K562 (cell line): Measurements from ENCODE around the gene VPS13D. TPM values are rescaled to one million over a fixed set of nuclear protein-coding genes. Genes with fewer than 3 reads are reported as not detected.

ENCODE experiments used
- CCAR2 ChIP-seq: fragments of 200-400 bp; formaldehyde crosslinking; IDR thresholded peaks from 2 replicates; pipeline ENCODE4 v1.6.1; 2017; ENCODE audit warnings: mild to moderate bottlenecking, low read depth, low read length
- ETS2 ChIP-seq: IDR thresholded peaks from 2 replicates; pipeline ENCODE4 v1.6.1; 2016; ENCODE audit warnings: borderline replicate concordance, missing genetic modification characterization, mild to moderate bottlenecking, moderate library complexity, missing compliant biosample characterization; ENCODE audit not compliant: poor library complexity, severe bottlenecking
- FOXK2 ChIP-seq, 2 experiments: fragments of 450-650 bp; IDR thresholded peaks in 1 of 2; conservative IDR thresholded peaks in 1 of 2; 2 replicates each; pipeline ENCODE4 v1.6.1; 2016; ENCODE audit warnings: low read depth in 2 of 2, mild to moderate bottlenecking in 1 of 2
- LEF1 ChIP-seq: fragments of 450-650 bp; IDR thresholded peaks from 2 replicates; pipeline ENCODE4 v1.6.1; 2016; ENCODE audit warnings: mild to moderate bottlenecking
- MNT ChIP-seq, 2 experiments: fragments of 450-650 bp; conservative IDR thresholded peaks; 2 replicates each; pipeline ENCODE4 v1.6.1; 2017; ENCODE audit warnings: mild to moderate bottlenecking in 2 of 2, moderate library complexity in 2 of 2
- PHF8 ChIP-seq: fragments of 200-600 bp; sonication (generic); IDR thresholded peaks from 2 replicates; pipeline ENCODE4 v1.6.1; 2012; ENCODE audit warnings: mixed run types, mild to moderate bottlenecking, inconsistent platforms, low read length, moderate library complexity, borderline replicate concordance
- SMARCA5 ChIP-seq: fragments of 450-650 bp; IDR thresholded peaks from 2 replicates; pipeline ENCODE4 v1.6.1; 2016
- ZNF175 ChIP-seq: fragments of 200-800 bp; sonication (Bioruptor generic); IDR thresholded peaks from 2 replicates; pipeline ENCODE4 v1.6.1; 2016; ENCODE audit warnings: low read depth, mild to moderate bottlenecking, missing genetic modification characterization, missing compliant biosample characterization
- polyA plus RNA-seq, 8 experiments: library from polyadenylated mRNA; depleted of rRNA in 4 of 8; stranded (reverse) in 5 of 8; unstranded in 3 of 8; fragments of >200 nt; fragmentation: Nextera tagmentation in 2 of 8; fragmentation: Illumina TruSeq in 1 of 8; extraction: Ambion mirVana in 2 of 8; extraction: Trizol in 1 of 8; gene quantifications; 2 replicates each; pipeline versions ENCODE4 v1.2.1 to v1.2.3, GENCODE V29; 2011 to 2014; ENCODE audit warnings: inconsistent platforms in 1 of 8, missing spikeins in 1 of 8
- total RNA-seq, 7 experiments: library from RNA; depleted of rRNA in 6 of 7; stranded (reverse); fragments of >200 nt in 6 of 7; fragmentation: Illumina TruSeq in 2 of 7; extraction: Trizol in 2 of 7; gene quantifications; 2 replicates each; pipeline versions ENCODE4 v1.2.1 to v1.2.3, GENCODE V29; 2011 to 2021; ENCODE audit warnings: low replicate concordance in 1 of 7
- TF ChIP-seq, protein P1 (sequence below), 2 experiments: fragments of 450-650 bp; formaldehyde crosslinking in 1 of 2; IDR thresholded peaks; 2 replicates each; pipeline versions ENCODE4 v1.4.0 to v1.6.1; 2014 to 2020; ENCODE audit warnings: mild to moderate bottlenecking in 2 of 2, borderline replicate concordance in 1 of 2, low read depth in 1 of 2
- TF ChIP-seq, protein P2 (sequence below), 2 experiments: fragments of 150-350 bp in 1 of 2; IDR thresholded peaks; 2 replicates each; pipeline ENCODE4 v1.6.1; 2012 to 2016; ENCODE audit warnings: low read depth in 2 of 2, low read length in 2 of 2, mild to moderate bottlenecking in 1 of 2, moderate library complexity in 1 of 2
- TF ChIP-seq, protein P3 (sequence below): fragments of 450-650 bp; formaldehyde crosslinking; IDR thresholded peaks from 2 replicates; pipeline ENCODE4 v1.4.0; 2020; ENCODE audit warnings: mild to moderate bottlenecking, moderate library complexity

Gene VPS13D
- total and polyA plus RNA-seq, 9 of the 15 experiments (the other 6 are each of a cell fraction or from before 2014, with no cell fraction given): 6.1 to 51.5 (median 38.5) TPM

DNA sequence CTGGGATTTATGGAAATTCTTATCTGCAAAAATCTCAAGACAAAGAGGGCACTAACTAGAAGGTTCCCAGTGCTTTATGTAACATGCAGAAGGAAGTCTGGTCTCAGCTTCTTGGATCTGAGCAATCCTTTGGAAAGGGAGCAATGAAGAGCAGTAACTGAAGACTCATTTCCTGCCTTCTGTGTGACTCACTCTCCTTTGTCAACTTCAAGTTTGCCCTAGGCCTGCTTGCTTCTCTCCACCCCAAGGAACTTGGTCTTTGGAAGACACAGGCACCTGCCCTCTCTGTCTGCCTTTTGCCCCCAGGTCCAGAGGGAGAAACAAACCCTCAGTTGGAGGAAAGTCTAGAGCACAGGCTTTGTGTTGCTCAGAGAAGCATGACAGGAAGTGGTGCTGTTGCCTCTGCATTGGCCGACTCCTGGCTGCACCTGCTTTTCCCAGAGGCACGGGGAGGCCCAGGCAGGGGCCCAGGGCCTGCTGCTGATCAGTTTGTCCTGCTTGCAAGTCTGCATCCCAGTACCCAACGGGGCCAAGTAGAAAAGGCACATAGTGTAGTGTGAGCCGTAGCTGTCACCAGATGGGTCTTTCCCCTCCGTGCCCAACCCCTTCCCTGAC, 251.0 kb downstream of the VPS13D start (continued):
- TF ChIP-seq, protein P1, sequence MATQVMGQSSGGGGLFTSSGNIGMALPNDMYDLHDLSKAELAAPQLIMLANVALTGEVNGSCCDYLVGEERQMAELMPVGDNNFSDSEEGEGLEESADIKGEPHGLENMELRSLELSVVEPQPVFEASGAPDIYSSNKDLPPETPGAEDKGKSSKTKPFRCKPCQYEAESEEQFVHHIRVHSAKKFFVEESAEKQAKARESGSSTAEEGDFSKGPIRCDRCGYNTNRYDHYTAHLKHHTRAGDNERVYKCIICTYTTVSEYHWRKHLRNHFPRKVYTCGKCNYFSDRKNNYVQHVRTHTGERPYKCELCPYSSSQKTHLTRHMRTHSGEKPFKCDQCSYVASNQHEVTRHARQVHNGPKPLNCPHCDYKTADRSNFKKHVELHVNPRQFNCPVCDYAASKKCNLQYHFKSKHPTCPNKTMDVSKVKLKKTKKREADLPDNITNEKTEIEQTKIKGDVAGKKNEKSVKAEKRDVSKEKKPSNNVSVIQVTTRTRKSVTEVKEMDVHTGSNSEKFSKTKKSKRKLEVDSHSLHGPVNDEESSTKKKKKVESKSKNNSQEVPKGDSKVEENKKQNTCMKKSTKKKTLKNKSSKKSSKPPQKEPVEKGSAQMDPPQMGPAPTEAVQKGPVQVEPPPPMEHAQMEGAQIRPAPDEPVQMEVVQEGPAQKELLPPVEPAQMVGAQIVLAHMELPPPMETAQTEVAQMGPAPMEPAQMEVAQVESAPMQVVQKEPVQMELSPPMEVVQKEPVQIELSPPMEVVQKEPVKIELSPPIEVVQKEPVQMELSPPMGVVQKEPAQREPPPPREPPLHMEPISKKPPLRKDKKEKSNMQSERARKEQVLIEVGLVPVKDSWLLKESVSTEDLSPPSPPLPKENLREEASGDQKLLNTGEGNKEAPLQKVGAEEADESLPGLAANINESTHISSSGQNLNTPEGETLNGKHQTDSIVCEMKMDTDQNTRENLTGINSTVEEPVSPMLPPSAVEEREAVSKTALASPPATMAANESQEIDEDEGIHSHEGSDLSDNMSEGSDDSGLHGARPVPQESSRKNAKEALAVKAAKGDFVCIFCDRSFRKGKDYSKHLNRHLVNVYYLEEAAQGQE (IDR thresholded peaks at IDR 0.05; ENCODE audit: borderline replicate concordance): no peak
- TF ChIP-seq, protein P1 (CRISPR knock-in tag; IDR thresholded peaks at IDR 0.05; ENCODE audit: low read depth): no peak
- TF ChIP-seq FOXK2 (conservative IDR thresholded peaks at IDR 0.05 in 1 of 2, IDR thresholded peaks at IDR 0.05 in 1 of 2; ENCODE audit: low read depth in 2 of 2) (no peak), LEF1 (no peak), MNT (conservative IDR thresholded peaks at IDR 0.05) (no peak), SMARCA5 (peak; percentile 15; the same call in 1 of the 2 replicates), CCAR2 (no peak), ETS2 (tag) (no peak), PHF8 (no peak), ZNF175 (CRISPR knock-in tag) (peak; percentile 89)
- TF ChIP-seq, protein P2, sequence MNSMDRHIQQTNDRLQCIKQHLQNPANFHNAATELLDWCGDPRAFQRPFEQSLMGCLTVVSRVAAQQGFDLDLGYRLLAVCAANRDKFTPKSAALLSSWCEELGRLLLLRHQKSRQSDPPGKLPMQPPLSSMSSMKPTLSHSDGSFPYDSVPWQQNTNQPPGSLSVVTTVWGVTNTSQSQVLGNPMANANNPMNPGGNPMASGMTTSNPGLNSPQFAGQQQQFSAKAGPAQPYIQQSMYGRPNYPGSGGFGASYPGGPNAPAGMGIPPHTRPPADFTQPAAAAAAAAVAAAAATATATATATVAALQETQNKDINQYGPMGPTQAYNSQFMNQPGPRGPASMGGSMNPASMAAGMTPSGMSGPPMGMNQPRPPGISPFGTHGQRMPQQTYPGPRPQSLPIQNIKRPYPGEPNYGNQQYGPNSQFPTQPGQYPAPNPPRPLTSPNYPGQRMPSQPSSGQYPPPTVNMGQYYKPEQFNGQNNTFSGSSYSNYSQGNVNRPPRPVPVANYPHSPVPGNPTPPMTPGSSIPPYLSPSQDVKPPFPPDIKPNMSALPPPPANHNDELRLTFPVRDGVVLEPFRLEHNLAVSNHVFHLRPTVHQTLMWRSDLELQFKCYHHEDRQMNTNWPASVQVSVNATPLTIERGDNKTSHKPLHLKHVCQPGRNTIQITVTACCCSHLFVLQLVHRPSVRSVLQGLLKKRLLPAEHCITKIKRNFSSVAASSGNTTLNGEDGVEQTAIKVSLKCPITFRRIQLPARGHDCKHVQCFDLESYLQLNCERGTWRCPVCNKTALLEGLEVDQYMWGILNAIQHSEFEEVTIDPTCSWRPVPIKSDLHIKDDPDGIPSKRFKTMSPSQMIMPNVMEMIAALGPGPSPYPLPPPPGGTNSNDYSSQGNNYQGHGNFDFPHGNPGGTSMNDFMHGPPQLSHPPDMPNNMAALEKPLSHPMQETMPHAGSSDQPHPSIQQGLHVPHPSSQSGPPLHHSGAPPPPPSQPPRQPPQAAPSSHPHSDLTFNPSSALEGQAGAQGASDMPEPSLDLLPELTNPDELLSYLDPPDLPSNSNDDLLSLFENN (IDR thresholded peaks at IDR 0.05; ENCODE audit: low read depth in 2 of 2, low read length in 2 of 2): no peak
- TF ChIP-seq, protein P3, sequence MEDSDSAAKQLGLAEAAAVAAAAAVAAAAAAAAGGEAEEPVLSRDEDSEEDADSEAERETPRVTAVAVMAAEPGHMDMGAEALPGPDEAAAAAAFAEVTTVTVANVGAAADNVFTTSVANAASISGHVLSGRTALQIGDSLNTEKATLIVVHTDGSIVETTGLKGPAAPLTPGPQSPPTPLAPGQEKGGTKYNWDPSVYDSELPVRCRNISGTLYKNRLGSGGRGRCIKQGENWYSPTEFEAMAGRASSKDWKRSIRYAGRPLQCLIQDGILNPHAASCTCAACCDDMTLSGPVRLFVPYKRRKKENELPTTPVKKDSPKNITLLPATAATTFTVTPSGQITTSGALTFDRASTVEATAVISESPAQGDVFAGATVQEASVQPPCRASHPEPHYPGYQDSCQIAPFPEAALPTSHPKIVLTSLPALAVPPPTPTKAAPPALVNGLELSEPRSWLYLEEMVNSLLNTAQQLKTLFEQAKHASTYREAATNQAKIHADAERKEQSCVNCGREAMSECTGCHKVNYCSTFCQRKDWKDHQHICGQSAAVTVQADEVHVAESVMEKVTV (CRISPR knock-in tag): no peak
